HG02798 (cell line): Measurements from ENCODE around the gene NDUFAF3.
A peak's percentile ranks its signal among the peaks of the same experiment; 100 is the strongest.

Source experiments
- ATAC-seq: cut with Tn5 transposase; IDR thresholded peaks from one replicate; pipeline ENCODE4 v1.9.1; 2021; ENCODE audit warnings: mild to moderate bottlenecking; ENCODE audit not compliant: unreplicated experiment, poor library complexity

NDUFAF3 gene, protein sequence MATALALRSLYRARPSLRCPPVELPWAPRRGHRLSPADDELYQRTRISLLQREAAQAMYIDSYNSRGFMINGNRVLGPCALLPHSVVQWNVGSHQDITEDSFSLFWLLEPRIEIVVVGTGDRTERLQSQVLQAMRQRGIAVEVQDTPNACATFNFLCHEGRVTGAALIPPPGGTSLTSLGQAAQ

GRCh38 chr3:49021813-49022687 lies at the start of gene NDUFAF3:
Gene NDUFAF3, plus strand, starts transcription at chr3:49022121. Its CDS starts 24 bp downstream, at chr3:49022145.
- ATAC-seq = peak; percentile 60

DNA sequence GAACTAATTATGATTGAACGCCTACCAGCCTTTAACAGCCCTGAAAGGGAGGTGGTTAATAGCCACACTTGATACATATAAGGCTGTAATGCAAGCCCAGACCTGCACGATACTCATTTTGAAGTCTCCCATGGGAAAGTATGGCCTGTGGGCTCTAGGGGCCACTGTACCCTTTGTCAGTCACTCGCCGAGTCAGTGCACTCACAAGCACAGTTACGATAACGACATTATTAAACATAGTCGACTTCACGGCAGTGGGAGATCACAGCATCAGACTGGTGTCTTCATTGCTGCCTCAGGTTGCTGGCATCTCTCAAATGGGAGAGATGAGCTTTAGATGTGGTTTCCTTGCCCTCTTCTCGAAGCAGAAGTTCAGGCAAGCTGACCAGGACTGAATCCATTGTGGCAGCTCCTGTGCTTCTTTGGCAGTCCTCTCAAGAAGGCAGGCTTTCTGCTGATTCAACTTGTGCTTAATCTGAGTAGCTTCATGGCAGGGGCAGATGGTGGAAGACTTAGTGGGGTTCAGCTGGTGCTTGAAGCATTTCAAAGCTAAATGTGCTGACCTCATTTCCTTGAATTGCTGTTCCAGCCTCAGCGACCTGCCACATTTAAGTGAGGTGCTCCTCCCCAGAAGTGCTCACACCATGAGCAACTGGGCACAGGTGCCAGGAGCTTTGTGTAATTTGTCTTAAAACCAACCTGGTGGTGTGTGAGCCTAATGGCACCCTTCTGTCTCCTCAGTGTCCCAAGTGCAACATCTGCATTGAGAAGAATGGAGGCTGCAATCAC lies 47.7 kb upstream of the NDUFAF3 start:
- ATAC-seq = no peak

DNA sequence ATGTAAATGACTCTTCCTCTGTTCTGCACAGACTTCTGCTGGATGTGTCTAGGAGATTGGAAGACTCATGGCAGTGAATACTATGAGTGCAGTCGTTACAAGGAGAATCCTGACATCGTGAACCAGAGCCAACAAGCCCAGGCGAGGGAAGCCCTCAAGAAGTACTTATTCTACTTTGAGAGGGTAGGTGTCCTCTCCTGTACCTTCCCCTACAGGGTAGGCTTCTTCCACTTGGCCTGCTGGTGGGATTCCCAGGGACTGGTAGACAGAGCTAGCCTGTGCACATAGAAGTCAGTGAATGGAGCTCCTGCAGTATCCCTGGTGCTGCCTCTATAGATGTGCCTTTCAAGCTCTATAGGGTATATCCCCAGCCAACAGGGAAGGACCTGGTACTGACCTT lies 42.5 kb upstream of the NDUFAF3 start:
- ATAC-seq = no peak

DNA sequence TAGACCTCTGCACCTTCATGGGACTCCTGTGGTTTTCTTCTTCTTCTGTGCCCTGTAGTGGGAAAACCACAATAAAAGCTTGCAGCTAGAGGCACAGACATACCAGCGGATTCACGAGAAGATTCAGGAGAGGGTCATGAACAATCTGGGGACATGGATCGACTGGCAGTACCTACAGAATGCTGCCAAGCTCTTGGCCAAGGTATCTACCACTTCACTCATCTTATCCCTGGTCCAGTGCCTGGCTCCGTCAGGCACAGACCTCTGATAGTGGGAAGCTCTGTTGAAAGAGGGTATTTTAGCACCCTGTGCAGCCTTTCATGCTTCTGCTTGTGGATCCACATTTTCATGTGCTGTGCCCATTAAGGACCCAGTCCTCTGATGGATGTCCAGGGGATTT lies 41.6 kb upstream of the NDUFAF3 start:
- ATAC-seq = no peak

GRCh38 chr3:48982016-48982415 lies 39.9 kb upstream of the NDUFAF3 start:
- no peak for ATAC-seq

DNA sequence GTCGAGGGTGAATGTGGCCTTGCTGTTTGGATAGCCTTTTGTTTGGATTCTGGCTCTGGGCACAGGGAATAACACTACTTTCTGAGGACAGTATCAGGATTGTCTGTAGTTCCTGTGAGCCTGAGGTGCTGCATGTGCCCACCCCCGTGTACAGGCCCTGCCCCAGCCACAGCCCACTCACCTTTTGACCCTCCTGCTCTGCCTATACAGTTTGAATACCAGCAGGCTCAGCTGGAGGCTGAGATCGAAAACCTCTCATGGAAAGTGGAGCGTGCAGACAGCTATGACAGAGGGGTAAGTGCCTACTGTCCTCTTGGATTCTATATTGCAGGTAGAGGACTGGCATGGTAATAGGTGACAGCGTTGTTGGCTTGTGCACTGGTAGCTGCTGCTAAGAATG lies 39.2 kb upstream of the NDUFAF3 start:
- no peak for ATAC-seq

- no peak for ATAC-seq
Measured at GRCh38 chr3:48983096-48983495, 38.8 kb upstream of the NDUFAF3 start.

DNA sequence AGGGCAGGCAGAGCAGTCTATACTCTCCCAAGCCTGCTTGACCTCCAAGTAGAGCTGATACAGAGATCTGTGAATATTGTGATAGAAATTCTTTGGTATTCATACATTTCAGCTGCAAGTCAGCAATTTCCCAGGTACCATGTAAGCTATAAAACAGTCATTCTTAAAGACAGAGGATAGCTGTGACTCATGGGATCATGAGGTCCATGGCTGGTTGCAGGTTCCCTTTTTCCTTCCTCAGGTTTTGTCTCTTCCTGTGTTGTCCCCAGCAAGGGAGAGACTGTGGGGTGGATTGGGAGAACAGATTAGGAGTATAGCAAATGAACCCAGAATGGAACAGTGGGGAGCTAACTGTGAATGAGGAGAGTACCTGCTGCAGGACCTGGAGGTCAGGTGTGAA lies 37.3 kb upstream of the NDUFAF3 start:
- no peak for ATAC-seq

- ATAC-seq = no peak
Measured at GRCh38 chr3:48985831-48986376, 36.0 kb upstream of the NDUFAF3 start.

GRCh38 chr3:48989126-48989795 lies 32.7 kb upstream of the NDUFAF3 start:
- ATAC-seq = no peak

GRCh38 chr3:48989796-48990635 lies 31.9 kb upstream of the NDUFAF3 start, which contains the start of gene P4HTM:
Gene P4HTM, plus strand, starts transcription at chr3:48990241. Its CDS starts 16 bp downstream, at chr3:48990257.
- ATAC-seq = peak; percentile 66

GRCh38 chr3:48990636-48991469 lies 31.1 kb upstream of the NDUFAF3 start:
- ATAC-seq = peak; percentile 14

DNA sequence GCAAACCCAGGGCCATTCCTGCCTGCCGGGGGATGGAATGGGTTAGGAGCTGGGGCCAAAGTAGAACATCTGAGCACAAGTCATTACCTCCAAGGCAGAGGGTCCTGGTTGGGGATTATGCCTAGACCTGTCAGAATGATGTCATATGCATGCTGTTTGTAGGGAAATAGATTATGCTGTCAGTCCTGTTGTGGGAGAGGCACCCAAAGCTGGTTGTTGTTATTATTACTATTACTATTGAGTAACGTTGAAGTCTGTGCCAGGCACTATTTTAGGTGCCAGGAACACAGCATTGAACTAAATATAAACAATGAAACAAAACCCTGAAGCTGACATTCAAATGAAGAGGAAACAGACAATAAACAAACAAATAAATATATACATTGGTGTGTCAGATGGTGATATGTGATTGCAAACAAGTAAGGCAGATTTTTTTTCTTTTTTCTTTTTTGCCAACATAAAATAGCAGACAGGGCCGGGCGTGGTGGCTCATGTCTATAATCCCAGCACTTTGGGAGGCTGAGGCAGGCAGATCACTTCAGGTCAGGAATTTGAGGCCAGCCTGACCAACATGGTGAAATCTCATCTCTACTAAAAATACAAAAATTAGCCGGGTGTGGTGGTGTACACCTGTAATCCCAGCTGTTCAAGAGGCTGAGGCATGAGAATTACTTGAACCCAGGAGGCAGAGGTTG lies 29.9 kb upstream of the NDUFAF3 start:
- ATAC-seq = no peak

DNA sequence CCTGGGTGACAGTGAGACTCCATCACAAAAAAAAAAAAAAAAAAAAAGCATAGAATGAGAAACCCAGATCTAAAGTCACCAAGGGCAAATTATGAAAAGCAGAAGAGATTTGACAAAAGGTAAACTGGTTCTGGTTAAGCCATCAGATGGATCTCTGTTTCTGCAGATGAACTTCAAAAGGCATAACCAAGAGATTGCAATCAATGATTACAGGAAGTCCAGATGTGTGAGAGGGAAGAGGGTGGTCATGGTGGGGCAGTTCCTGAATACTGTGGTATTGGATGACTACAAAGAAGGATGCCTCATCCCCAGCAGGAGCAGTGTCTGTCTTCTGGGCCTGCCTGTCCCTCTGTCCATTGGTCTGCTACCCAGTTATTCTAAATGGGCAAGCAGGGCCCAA lies 28.1 kb upstream of the NDUFAF3 start:
- ATAC-seq = no peak

DNA sequence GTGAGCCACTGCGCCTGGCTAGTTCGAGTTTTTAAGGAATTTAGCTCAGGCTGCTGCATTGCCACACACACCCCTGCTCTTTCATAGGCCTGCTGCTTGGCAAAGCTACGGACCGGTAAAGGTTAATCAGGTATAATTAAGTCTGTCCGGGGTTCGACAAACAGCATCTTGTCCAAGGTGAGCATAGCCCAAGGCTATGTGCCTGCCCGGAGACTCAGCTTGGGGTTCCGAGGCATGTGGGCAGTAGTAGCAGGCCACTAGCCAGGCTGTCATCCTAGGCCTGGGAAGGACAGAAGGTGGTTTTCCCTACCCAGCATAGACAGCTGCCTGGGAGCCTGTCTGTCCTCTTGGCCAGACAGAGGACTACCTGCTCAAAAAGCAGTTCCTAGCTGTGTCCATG lies 25.3 kb upstream of the NDUFAF3 start:
- ATAC-seq = no peak

DNA sequence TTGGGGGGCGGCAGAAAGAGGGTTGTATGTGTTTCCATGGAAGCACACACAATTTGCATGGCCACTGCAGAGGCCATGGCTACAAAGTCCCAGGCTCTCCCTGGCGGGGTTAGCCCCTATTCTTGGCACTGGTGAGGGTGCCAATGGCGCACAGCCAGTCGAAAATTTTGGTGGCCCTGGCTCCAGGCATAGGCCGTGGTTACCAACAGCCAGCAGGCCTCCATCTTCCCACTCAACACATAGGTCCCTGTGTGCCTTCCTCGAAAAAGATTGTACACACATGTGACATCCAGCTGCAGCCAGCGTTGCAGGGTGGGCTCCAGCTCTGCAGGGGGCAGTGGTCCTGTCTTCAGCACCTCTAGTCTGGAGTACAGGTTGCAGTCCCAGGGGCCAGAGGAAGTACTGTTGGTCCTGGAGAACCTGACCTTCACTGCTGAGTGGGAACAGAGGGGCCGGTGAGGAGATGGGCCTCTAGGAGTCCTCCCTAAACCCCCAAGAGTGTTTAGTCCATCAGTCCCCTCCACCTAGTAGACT lies 24.8 kb upstream of the NDUFAF3 start:
- ATAC-seq = no peak
